Muscle layer of colon (tissue), 2 donors: ENCODE data around the gene PTCD1.

Experiments used
- H3K27ac ChIP-seq: one replicate; pipeline ENCODE4 v1.7.0; 2013; ENCODE audit warnings: low read depth, mild to moderate bottlenecking, low read length, moderate library complexity
- H3K27me3 ChIP-seq, 2 donors: one replicate each; pipeline ENCODE4 v1.7.0; 2013; ENCODE audit warnings: low read length in 2 of 2, mild to moderate bottlenecking in 2 of 2; ENCODE audit not compliant: insufficient read depth in 2 of 2, control insufficient read depth in 1 of 2
- H3K36me3 ChIP-seq: one replicate; pipeline ENCODE4 v1.7.0; 2013; ENCODE audit warnings: mild to moderate bottlenecking, low read length; ENCODE audit not compliant: insufficient read depth
- H3K4me1 ChIP-seq: one replicate; pipeline ENCODE4 v1.7.0; 2013; ENCODE audit warnings: mild to moderate bottlenecking, low read length; ENCODE audit not compliant: insufficient read depth
- H3K4me3 ChIP-seq, 2 donors: one replicate each; pipeline ENCODE4 v1.7.0; 2013; ENCODE audit warnings: low read length in 2 of 2, low read depth in 1 of 2, mild to moderate bottlenecking in 1 of 2, moderate library complexity in 1 of 2
- H3K9ac ChIP-seq: one replicate; pipeline ENCODE4 v1.7.0; 2013; ENCODE audit warnings: low read length
- H3K9me3 ChIP-seq: one replicate; pipeline ENCODE4 v1.7.0; 2013; ENCODE audit warnings: mild to moderate bottlenecking, low read length
- donor health status: abdominal sarcoma.
- donor health status: Adenocarcinoma of cecum.

The PTCD1 gene

DNA sequence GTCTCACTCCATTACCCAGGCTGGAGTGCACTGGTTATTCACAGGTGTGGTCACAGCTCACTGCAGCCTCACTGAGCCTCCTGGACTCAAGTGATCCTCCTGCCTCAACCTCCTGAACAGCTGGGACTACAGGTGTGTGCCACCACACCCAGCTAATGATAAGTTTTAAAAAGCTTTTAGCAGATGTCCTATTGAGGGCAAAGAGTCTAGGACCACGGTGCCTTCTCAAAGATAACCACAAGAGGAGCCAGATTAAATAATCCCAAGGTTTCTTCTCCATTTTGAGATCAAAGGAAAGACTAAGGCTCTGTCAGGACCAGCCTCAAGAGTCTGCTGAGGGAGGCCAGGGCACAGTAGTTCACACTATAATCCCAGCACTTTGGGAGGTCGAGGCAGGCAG, 22.6 kb upstream of the PTCD1 start:
- Histone ChIP-seq H3K9me3 (no peaks in the 10 kb centered on the region), H3K36me3 (peaks cover 47% of the 10 kb centered on the region), H3K4me3 (no peak overlapping the region), H3K27ac (no peak overlapping the region), H3K9ac (no peak overlapping the region), H3K27me3 (no peaks in the 10 kb centered on the region), H3K4me1 (peaks cover 17% of the 10 kb centered on the region)

DNA sequence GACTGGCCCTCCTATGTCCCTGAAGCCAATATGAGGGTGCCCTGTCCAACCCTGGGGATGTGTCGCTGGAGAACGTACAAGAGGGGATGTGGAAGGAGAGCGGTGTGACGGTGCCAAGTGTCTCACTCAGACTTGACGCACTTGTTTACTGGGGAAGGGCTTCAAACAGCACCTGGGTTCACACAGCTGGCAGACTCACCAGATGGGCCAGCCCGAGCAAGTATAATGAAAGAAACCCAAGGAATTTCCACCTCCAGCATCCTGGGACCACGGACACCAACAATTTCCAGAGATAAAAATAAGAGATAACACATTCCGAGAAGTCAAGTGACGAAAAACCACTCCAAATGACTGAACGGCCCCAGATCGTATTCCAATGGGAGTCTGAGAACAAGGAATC, 22.1 kb upstream of the PTCD1 start:
- H3K27me3 ChIP-seq, result no peaks in the 10 kb centered on the region
- no peak overlapping the region for H3K27ac ChIP-seq
- H3K4me1 ChIP-seq, result peaks cover 17% of the 10 kb centered on the region
- H3K9ac ChIP-seq, result no peak overlapping the region
- H3K9me3 ChIP-seq, result no peaks in the 10 kb centered on the region
- H3K4me3 ChIP-seq, result no peak overlapping the region
- peaks cover 53% of the 10 kb centered on the region for H3K36me3 ChIP-seq

DNA sequence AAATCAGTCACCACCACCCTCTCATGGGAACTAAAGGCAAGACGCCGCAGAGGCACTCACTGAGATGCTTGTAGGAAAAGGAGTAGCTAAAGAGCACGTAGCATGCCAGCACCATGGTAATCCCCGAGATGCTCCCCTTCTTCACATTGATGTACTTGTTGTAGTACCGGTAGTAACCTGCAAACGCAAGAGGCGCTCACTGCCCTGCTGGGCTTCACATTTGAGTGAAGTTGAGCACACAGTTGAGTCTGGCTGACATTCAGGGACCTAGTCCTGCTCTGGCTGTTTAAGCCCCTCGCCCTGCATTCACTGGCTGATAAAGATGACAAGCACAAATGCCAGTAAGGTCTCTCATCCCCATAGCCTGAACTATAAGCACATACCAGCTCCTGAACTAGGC, 20.5 kb upstream of the PTCD1 start:
- Histone ChIP-seq H3K9me3 (no peaks in the 10 kb centered on the region), H3K4me3 (no peak overlapping the region), H3K36me3 (peaks cover 68% of the 10 kb centered on the region), H3K4me1 (peaks cover 7% of the 10 kb centered on the region), H3K27me3 (no peaks in the 10 kb centered on the region), H3K9ac (no peak overlapping the region), H3K27ac (no peak overlapping the region)

DNA sequence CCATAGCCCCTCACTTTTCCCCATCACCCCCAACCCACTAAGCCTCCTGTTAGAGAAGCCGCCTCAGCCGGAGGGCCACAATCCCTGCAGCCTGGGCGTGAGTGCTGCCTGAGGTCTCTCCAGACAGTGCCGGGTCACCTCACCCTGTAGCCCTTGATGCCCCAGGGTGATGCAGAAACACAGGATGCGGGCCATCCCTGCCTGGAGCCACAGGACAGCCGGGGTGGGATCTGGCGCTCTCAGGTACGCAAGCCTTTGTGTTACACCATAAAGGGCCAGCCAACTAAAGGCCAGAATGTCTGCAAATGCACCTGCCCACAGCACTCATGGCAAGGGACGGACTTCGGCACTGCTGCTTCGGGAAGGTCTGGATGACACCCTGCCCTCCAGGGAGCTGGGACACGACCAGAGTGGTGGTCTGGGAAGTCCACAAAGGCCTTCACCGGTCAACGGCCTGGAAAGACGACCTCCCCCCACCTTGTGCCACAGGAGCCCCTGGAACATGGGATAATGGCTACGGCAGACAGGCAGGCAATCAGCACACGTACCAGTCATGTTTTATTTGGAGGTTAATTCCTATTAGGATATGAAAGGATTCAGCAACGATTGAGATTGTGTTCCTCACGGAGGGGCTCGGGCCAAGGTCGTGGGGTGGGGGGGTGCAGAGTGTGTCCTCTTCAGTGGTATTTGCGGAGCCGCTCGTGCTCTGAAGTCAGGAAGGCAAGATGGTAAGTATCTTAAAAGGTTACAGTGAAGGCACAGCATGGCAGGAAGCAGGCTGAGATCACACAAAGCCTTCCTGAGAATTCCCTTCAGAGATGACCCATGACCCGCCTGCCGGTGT, 19.3 kb upstream of the PTCD1 start:
- no peaks in the 10 kb centered on the region for H3K9me3 ChIP-seq
- no peak overlapping the region for H3K9ac ChIP-seq
- H3K36me3 ChIP-seq, result peaks cover 73% of the 10 kb centered on the region
- H3K4me1 ChIP-seq, result peaks cover 4% of the 10 kb centered on the region
- H3K4me3 ChIP-seq, result no peak overlapping the region
- H3K27ac ChIP-seq, result no peak overlapping the region
- H3K27me3 ChIP-seq, result no peaks in the 10 kb centered on the region

DNA sequence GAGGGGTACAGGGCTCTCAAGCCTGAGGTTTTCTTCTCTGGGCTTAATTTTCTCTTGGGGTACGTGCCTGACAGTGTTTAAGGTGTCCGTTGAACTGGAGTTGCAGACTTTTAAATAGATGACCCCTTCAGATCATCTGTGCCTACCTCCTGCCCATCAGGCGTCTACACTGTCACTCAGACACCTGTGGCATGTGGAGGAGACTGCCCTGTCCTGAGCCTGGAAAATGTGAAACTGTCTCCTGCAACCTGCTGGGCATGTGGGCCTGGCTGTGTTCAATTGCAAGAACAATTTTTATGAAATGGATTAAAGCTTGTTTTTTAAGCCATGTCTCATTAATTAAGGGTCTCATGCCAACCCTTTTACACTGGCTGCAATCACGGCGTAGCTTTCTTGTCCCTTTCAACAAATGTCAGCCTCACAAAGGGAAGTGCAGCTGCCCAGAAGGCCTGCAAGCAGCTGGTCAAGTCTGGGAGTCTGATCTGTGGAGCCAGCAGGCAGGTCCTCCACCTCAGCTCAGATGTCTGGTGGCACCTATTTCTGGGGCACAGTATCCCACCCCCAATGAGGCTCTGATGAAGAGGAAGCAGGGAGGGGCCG, 18.6 kb upstream of the PTCD1 start:
- Histone ChIP-seq H3K27me3 (no peaks in the 10 kb centered on the region), H3K9me3 (no peaks in the 10 kb centered on the region), H3K36me3 (peaks cover 69% of the 10 kb centered on the region), H3K4me3 (no peak overlapping the region), H3K27ac (no peak overlapping the region), H3K4me1 (peaks cover 4% of the 10 kb centered on the region), H3K9ac (no peak overlapping the region)

DNA sequence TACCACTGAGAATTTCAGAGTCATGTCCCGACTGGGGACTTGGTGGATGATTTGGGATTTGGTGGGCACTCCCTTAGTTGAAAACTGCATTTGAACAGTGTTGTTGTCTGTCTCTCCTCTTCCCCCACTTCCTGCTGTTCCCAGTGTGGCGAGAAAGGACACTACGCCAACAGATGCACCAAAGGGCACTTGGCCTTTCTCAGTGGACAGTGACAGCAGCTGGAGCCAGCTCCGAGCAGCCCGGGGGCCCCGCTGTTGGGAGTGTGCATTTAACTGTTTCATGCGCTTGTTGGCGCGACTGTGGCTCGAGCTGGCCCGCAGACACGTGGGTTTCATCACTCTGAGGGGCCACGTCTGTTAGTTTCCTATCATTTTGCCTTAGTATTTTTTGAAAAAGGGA, 17.7 kb upstream of the PTCD1 start:
- Histone ChIP-seq H3K9ac (no peak overlapping the region), H3K27me3 (no peaks in the 10 kb centered on the region), H3K9me3 (no peaks in the 10 kb centered on the region), H3K36me3 (peaks cover 69% of the 10 kb centered on the region), H3K4me3 (no peak overlapping the region), H3K4me1 (peaks cover 4% of the 10 kb centered on the region), H3K27ac (no peak overlapping the region)

DNA sequence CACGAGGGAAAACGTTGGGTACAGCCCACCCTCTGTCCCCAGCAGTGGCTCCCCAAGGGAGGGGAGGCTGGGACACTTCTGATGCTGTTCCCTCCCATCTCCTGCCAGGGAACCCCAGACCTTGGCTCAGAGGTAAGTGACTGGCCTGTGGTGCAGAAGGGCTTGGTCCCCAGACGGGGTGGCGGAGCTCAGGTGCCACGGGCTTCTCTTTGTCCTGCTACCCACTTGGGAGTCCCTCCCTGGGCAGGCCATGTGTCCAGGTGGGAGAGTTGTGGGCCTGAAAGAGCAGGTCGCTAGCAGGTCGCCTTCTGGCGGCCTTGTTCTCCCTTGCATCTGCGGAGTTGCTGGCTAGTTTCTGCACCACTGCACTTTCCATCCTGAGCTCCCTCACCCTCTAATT, 17.3 kb upstream of the PTCD1 start:
- H3K4me3 ChIP-seq, result no peak overlapping the region
- H3K27me3 ChIP-seq, result no peaks in the 10 kb centered on the region
- peaks cover 3% of the 10 kb centered on the region for H3K4me1 ChIP-seq
- H3K9ac ChIP-seq, result no peak overlapping the region
- H3K9me3 ChIP-seq, result no peaks in the 10 kb centered on the region
- H3K27ac ChIP-seq, result no peak overlapping the region
- peaks cover 72% of the 10 kb centered on the region for H3K36me3 ChIP-seq

DNA sequence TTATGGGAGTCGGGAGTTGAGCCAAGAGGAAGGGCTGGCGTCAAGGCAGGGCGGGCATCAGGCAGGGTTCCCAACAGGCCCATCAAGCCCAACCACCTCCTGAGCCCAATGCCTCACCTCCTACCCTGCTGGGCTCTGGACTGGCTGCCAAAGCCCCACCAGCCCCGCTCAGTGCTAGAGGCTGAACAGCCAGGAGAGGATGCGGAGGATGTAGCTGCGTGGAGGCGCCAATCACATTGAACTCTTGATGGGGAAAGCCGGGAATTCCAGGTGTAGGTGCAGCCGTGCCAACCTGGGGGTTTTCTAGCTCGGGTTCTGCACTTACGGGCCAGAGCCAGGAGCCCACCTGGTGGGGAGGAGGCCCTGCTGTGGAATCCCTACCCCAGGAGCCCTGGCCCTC, 14.5 kb upstream of the PTCD1 start:
- Histone ChIP-seq H3K9ac (no peak overlapping the region), H3K27ac (no peak overlapping the region), H3K27me3 (no peaks in the 10 kb centered on the region), H3K4me3 (no peak overlapping the region), H3K36me3 (peaks cover 72% of the 10 kb centered on the region), H3K4me1 (no peaks in the 10 kb centered on the region), H3K9me3 (no peaks in the 10 kb centered on the region)

DNA sequence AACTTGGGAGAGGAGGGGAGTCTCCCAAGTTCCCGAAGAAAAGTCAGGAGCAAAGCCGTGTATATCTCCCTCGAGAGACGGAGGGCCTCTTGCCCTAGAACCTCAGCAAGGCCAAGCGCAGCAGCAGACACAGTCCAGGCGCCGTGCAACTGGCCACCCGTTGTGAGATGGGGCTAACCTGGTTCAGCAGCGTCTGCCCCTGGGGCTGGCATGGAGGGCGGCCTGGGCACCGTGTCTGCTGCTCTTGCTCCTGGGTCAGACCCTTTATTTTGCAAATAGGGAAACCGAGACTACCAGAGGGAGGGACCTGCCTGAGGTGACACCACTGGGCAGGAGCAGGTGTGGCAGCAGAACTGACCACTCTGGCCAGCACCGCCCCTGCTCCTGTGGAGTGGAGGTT, 13.9 kb upstream of the PTCD1 start:
- Histone ChIP-seq H3K9me3 (no peaks in the 10 kb centered on the region), H3K9ac (no peak overlapping the region), H3K36me3 (peaks cover 72% of the 10 kb centered on the region), H3K27me3 (no peaks in the 10 kb centered on the region), H3K27ac (no peak overlapping the region), H3K4me3 (no peak overlapping the region), H3K4me1 (no peaks in the 10 kb centered on the region)

DNA sequence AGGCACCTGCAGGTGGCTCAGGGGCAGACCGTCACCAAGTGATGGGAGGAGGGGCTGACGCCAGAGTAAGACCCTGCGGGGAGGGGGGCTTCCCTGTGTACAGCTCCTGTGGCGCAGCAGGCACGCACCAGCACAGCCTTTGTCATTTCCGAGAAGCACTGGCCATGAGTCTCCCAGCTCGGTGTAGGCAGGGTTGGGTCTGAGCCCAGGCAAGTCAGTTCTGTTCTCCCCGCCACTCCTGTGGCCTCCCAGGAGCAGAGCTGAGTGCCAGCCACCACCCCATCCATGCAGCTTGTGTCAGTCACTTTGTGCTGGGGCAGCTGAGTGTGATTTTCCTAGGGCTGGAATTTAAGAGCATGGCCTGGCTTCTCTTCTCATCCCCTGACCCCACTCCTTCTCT, 13.3 kb upstream of the PTCD1 start:
- H3K27ac ChIP-seq, result no peak overlapping the region
- no peaks in the 10 kb centered on the region for H3K9me3 ChIP-seq
- H3K4me1 ChIP-seq, result no peaks in the 10 kb centered on the region
- no peak overlapping the region for H3K4me3 ChIP-seq
- H3K27me3 ChIP-seq, result no peaks in the 10 kb centered on the region
- no peak overlapping the region for H3K9ac ChIP-seq
- peaks cover 72% of the 10 kb centered on the region for H3K36me3 ChIP-seq

DNA sequence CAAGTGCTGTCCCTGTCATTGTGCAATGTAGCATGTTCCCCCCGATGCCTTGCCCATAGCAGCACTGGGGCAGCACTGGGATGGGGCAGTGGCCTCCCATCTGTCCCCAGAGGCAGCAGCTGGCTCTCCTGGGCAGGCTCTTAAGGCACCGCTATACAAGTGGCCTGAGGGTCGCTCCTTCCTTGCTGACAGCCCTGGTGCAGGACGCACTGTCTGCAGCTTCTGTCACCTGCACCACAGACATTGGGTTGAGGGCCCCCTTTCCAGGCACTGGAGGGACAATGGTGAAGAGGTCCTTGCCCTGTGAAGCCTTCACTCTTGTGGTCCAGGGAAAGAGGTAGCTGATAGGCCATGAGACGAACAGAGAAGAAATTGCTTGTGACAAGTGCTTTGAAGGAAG, 10.7 kb upstream of the PTCD1 start:
- Histone ChIP-seq H3K27me3 (no peaks in the 10 kb centered on the region), H3K27ac (no peak overlapping the region), H3K4me3 (no peak overlapping the region), H3K9ac (no peak overlapping the region), H3K4me1 (no peaks in the 10 kb centered on the region), H3K9me3 (no peaks in the 10 kb centered on the region), H3K36me3 (peaks cover 70% of the 10 kb centered on the region)

DNA sequence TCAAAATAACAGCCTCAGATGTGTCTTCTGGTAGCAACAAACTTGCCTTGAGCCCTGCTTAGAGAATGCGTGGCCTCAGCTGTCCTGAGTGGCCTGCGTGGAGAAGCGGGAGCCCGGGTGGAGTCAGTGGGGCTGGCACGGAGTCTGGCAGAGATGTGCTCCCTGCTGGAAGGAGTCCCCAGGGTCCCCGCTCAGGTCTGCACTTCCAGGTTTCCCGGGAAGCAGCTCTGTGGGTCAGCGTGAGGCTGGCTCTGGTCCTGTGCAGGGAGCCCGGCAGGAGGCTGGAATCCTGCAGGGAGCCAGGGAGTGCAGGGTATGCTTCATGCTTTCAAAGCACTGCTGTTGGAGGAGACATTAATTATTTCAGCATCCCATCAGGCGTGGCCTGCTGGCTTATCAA, 10.3 kb upstream of the PTCD1 start:
- Histone ChIP-seq H3K9me3 (no peaks in the 10 kb centered on the region), H3K27ac (no peak overlapping the region), H3K4me3 (no peak overlapping the region), H3K36me3 (peaks cover 65% of the 10 kb centered on the region), H3K27me3 (no peaks in the 10 kb centered on the region), H3K4me1 (no peaks in the 10 kb centered on the region), H3K9ac (no peak overlapping the region)
